Kidney epithelial cell (primary cell): ENCODE data around the gene FBXL15. TPM values are rescaled to one million over a fixed set of nuclear protein-coding genes. Genes with fewer than 3 reads are reported as not detected.
"Not testable (repeated sequence)": the region's sequence is repeated elsewhere in the genome, so short reads cannot be mapped to it uniquely, and the experiment has no call there.

ENCODE experiments used
- DNase-seq: peaks from one replicate; pipeline ENCODE4 v3.0.0-alpha.2; 2010; ENCODE audit warnings: low read depth
- H3K27me3 ChIP-seq: 2 replicates; pipeline ENCODE4 v1.6.0; 2011; ENCODE audit warnings: low read length; ENCODE audit not compliant: control insufficient read depth, insufficient read depth
- H3K36me3 ChIP-seq: 2 replicates; pipeline ENCODE4 v1.5.1; 2011; ENCODE audit warnings: low read length; ENCODE audit not compliant: control insufficient read depth, insufficient read depth
- H3K4me3 ChIP-seq: 2 replicates; pipeline ENCODE4 v1.5.1; 2011; ENCODE audit warnings: low read depth, mild to moderate bottlenecking, control low read depth, low read length
- total RNA-seq: library from RNA; depleted of rRNA; stranded (reverse); fragments of >200 nt; gene quantifications from 2 replicates; pipeline ENCODE4 v1.2.3, GENCODE V29; 2015
- TF ChIP-seq, protein P1 (sequence below): IDR thresholded peaks from 2 replicates; pipeline ENCODE4 v1.5.1; 2011; ENCODE audit warnings: mild to moderate bottlenecking, moderate library complexity, low read length, control low read depth, inconsistent platforms; ENCODE audit not compliant: insufficient read depth, poor library complexity, severe bottlenecking

The FBXL15 gene
- total RNA-seq, 1 donor from 2014 or later, result 20.6 TPM

DNA sequence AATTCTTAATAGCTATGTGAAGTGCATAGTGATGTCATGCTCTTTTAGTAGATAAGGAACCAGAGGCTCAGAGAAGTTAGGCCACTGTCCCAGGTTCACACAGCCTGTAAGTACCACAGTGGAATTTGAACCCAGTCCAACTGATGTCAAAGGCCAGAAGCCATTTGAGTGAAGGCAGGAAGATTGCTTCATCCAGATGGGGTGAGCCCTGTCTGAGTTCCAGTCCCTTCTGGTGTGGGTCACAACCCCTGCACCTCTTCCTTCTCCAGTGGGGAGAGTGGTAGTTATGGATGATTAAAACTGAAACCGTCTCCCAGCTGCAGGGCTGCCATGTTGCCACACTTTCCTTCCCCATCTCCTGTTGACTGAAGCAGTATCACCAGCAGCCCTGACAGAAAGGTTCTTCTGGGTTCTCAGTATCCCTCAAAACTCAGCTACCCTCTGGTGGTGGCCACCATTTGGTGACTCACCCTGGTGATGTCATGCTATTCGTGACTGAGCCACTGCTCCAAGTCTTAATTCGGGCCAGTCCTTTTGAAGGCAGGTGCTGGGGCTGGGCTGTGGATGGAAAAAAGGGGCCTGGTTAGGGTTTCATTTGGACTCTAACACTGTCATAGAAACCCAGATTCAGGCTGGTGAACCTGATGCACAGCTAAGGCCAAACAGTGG, 32.2 kb downstream of the FBXL15 start:
- H3K27me3 ChIP-seq, result no peaks in the 10 kb centered on the region
- no peak for DNase-seq

GRCh38 chr10:102453502-102453901, 32.9 kb downstream of the FBXL15 start:
- peaks cover 1% of the 10 kb centered on the region for H3K36me3 ChIP-seq
- DNase-seq, result no peak
- no peak overlapping the region for H3K4me3 ChIP-seq
- TF ChIP-seq, protein P1, sequence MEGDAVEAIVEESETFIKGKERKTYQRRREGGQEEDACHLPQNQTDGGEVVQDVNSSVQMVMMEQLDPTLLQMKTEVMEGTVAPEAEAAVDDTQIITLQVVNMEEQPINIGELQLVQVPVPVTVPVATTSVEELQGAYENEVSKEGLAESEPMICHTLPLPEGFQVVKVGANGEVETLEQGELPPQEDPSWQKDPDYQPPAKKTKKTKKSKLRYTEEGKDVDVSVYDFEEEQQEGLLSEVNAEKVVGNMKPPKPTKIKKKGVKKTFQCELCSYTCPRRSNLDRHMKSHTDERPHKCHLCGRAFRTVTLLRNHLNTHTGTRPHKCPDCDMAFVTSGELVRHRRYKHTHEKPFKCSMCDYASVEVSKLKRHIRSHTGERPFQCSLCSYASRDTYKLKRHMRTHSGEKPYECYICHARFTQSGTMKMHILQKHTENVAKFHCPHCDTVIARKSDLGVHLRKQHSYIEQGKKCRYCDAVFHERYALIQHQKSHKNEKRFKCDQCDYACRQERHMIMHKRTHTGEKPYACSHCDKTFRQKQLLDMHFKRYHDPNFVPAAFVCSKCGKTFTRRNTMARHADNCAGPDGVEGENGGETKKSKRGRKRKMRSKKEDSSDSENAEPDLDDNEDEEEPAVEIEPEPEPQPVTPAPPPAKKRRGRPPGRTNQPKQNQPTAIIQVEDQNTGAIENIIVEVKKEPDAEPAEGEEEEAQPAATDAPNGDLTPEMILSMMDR, result no peak
- no peaks in the 10 kb centered on the region for H3K27me3 ChIP-seq

More for the DNA sequence above, 32.2 kb downstream of the FBXL15 start:
- TF ChIP-seq, protein P1, result no peak
- H3K36me3 ChIP-seq, result peaks cover 1% of the 10 kb centered on the region
- no peak overlapping the region for H3K4me3 ChIP-seq

DNA sequence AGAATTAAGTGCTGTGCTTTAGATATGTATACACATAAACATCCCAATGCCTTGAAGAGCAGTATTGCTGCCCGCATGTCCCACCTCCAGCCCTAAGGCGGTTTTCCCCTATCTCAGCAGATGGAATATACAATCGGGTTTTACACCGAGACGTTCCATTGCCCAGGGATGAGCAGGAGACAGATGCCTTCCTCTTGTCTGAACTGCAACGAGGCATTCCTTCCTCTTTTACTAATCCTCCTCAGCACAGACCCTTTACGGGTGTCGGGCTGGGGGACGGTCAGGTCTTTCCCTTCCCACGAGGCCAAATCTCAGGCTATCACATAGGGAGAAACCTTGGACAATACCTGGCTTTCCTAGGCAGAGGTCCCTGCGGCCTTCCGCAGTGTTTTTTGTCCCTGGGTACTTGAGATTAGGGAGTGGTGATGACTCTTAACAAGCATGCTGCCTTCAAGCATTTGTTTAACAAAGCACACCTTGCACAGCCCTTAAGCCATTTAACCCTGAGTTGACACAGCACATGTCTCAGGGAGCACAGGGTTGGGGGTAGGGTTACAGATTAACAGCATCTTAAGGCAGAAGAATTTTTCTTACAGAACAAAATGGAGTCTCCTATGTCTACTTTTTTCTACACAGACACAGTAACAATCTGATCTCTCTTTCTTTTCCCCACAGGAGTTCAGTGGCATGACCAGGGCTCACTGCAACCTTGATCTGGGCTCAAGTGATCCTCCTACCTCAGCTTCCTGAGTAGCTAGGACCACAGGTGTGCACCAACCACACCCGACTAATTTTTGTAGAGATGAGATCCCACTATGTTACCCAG, 34.2 kb downstream of the FBXL15 start:
- not testable (repeated sequence) for H3K4me3 ChIP-seq, H3K27me3 ChIP-seq, H3K36me3 ChIP-seq, DNase-seq

DNA sequence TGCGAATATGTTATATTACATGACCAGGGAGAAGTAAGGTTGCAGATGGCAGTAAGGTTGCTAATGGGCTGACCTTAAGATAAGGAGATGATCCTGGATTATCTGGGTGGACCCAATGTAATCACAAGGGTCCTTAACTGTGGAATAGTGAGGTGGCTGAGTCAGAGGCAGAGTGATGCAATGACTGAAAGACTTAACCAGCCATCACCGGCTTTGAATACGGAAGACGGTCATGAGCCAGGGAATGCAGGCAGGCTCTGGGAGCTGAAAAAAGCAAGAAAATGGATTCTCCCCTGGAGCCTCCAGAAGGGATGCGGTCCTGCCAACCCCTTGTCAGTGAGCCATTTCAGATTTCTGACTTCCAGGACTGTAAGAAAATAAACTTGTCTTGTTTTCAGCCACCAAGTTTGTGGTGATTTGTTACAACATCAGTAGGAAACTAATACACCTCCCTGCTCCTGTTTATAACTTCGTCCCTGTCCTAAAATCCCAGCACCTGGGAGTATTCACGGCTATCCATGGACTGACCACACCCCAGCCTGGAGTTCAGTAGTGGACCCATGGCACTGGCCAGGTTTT, 35.3 kb downstream of the FBXL15 start:
- no peaks in the 10 kb centered on the region for H3K27me3 ChIP-seq
- TF ChIP-seq, protein P1, result no peak
- peaks cover 1% of the 10 kb centered on the region for H3K36me3 ChIP-seq
- DNase-seq, result peak; percentile 68
- H3K4me3 ChIP-seq, result no peak overlapping the region

GRCh38 chr10:102457591-102458150, 37.0 kb downstream of the FBXL15 start:
- Histone ChIP-seq H3K4me3 (no peak overlapping the region), H3K36me3 (peaks cover under 1% of the 10 kb centered on the region), H3K27me3 (no peaks in the 10 kb centered on the region)
- no peak for DNase-seq
- TF ChIP-seq, protein P1, result no peak

DNA sequence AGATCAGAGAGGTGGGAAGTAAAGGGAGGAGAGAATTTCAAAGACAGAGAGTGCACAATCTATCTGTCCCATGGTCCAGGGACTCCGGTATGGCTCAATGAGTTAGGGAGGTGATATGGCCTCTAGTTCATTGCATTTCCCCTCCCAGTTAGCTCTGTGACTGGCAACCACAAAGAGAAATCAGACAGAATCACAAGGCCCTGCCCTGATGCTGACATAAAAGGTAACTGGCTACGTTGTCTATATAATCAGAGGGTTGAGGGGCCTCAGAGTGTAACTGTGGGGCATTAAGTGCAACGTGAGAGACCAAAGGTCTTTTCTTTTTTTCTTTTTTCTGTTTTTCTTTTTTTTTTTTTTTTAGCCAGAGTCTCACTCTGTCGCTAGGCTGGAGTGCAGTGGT, 38.0 kb downstream of the FBXL15 start:
- DNase-seq, result no peak
- TF ChIP-seq, protein P1, result no peak
- Histone ChIP-seq H3K36me3 (no peaks in the 10 kb centered on the region), H3K27me3 (no peaks in the 10 kb centered on the region), H3K4me3 (no peak overlapping the region)
